Camera-type eye (tissue), 1 donor: Measurements from ENCODE around the gene RALBP1. TPM values are rescaled to one million over a fixed set of nuclear protein-coding genes. Genes with fewer than 3 reads are reported as not detected.

Experiments
- total RNA-seq: library from RNA; depleted of rRNA; stranded (reverse); fragments of >200 nt; gene quantifications from one replicate; pipeline ENCODE4 v1.2.3, GENCODE V29; 2014

RALBP1 gene
- 64.7 TPM for total RNA-seq

DNA sequence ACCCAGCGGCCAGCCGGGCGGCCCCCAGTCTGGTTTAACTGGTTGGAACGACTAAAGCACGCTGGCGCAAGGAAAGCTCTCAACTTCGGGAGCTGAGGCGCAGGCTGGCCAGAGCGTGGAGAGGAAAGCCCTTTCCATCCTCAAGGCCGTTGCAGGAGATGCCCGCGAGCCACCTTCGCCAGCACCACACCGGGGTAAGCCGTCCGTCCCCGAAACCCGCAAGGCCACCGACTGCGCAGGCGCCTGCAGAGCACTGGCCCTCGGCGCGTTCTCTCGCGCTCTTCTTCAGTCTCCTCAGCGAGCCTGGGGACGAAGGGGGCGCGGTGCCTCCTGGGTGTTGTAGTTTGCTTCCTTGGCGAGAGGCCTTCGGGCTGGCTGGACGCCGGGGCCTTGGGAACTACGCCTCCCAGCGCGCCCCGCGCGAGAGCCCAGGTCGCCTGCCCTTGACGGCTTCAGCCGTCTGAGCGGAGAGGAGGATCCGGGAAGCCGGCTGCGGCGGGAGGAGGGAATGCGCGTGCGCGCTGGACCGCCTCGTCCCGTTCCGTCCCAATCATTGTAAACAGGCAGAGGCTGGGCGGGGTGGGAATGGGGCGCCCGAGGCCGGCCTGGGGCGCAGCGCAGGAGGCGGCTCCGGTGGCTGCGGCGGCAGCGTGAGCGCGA lies at the start of gene RALBP1:
RALBP1 (plus strand) TSS at position 531 of the 660 bp plus-strand sequence. CDS start 37,533 bp downstream, outside the sequence.

Other genes with a start within 250 kb of the RALBP1 start
- gene TWSG1, start 140.7 kb upstream of the RALBP1 start, total RNA-seq, result 81.7 TPM
- gene PPP4R1, start 139.0 kb downstream of the RALBP1 start, total RNA-seq, result 177 TPM
- 29.4 TPM for gene RAB31, start 232.8 kb downstream of the RALBP1 start, total RNA-seq